NK-92 treated with Interleukin-12 subunit alpha and Interleukin-12 subunit beta, amount 100 ng/mL, for 24 hours (cell line): ENCODE results near the gene OBP2A.
A peak's percentile ranks its signal among the peaks of the same experiment; 100 is the strongest.

Experiments used
- DNase-seq: peaks from one replicate; lab custom pipeline; 2025; lab: John Stamatoyannopoulos, UW

Gene OBP2A

DNA sequence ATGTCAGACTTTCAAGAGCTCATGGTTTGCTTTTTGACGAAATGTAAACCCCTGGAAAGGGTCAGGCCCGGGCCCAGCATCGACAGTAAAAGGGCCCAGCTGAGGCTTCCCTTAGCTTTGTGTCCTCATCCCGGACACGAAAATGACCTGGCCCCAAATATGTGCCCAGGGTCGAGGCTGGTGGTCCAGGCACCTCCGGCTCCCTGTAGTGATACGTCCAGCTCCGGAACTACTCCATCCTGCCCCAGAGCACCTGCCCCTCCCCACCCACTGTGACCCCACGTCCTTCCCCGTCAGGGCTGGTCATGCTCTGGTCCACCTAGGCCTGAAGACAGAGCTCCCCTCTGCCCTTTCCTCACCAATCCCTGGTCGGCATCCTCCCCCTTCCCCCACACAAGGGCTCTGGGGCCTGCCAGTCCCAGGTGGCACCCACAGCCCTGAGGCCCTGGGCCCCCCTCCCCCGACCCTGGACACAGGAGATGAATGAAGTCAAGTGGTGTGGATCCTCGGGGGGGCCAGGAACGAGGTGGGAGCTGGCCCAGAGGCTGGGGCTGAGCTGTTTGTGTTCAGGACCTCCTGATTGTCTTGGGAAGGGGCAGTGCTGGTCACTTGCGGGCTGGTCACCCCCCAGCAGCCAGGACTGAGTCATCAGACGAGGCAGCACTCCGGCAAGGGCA is 6.2 kb downstream of the OBP2A start:
- DNase-seq = no peak

DNA sequence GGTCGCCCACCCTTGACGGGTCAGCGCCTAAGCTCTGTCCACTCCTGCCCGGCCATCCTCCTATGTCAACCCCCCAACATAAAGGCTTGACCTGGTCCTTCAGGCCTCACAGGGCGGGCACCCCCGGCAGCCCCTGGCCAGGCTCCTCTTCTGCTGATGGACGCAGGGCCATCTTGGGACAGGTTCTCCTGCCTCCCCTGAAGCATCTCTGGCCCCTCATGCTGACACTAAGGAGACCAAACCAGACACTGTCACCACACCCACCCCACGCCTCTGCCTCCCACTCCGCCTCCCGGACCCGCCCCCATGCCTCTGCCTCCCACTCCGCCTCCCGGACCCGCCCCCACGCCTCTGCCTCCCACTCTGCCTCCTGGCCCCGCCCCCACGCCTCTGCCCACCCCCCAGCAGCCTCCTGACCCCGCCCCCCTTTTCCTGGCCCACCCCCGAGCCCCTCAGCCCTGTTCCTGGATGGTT is 6.8 kb downstream of the OBP2A start:
- DNase-seq = no peak

DNA sequence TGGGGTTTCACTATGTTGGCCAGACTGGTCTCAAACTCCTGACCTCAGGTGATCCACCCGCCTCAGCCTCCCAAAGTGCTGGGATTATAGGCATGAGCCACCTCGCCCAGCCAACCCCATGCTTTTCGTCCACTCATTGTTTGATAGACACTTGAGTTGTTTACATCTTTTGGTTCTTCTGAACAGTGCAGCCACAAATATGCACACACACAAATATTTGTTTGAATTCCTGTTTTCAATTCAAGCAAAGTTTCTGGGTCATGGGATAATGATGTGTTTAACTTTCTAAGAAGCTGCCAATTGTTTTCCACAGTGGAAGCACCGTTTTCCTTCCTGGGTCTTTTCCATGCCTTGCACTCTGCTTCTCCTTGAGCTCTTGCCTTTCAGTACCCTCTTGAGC is 8.8 kb downstream of the OBP2A start:
- DNase-seq = no peak

DNA sequence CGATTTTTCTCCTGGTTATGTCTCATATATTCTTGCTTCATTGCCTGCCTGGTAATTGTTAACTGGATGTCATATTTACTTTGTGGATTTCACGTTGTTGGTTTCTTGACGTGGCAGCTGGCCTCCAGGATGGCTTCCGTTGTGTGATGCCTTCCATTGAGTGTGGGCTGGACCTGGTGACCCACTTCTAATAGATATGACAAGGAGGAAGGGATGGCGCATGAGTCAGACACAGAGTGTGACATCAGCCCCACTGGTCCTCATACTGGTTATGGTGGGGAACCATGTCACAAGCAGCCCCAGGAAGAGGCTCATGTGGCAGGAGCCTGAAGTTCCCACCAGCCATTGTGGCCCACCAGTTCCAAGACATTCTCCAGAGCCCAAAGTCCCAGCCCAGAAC is 9.3 kb downstream of the OBP2A start:
- DNase-seq = peak; percentile 12

DNA sequence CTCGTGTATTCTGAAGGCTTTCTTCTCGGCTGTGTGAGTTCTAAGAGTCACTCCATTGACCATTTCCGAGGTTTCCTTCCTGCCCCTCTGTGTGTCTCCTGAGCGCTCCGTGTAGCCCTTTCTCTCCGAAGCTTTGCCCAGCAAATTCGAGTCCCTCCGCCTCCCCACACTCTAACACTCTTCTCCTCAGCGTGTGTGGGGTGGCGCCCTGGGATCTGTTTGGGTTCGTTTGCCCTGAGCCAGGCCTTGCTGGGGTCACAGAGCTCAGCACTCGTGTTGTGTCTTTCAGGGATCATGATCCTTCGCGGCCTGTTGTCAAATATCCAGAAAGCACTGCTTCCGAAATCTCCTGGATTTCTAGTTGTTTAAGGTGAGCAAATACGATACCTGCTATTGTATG is 10.0 kb downstream of the OBP2A start:
- DNase-seq = no peak

DNA sequence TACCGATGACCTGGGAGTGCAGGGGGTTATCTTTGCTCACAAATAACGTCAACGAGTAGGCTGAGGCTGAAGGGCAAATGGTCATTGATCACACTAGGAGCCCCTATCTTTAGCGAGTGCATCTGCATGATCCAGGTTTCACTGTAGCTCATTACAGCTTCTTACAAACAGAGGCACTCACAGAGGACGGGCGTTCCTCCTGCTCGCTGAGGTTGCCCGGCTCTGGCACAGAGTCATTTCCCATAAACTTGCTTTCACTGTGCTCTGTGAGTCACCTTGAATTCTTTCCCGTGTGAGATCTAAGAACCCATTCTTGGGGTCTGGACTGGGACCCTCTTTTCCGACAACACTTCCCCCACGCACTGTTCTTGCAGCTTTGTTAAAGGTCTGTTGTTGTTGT is 13.7 kb downstream of the OBP2A start:
- DNase-seq = no peak

DNA sequence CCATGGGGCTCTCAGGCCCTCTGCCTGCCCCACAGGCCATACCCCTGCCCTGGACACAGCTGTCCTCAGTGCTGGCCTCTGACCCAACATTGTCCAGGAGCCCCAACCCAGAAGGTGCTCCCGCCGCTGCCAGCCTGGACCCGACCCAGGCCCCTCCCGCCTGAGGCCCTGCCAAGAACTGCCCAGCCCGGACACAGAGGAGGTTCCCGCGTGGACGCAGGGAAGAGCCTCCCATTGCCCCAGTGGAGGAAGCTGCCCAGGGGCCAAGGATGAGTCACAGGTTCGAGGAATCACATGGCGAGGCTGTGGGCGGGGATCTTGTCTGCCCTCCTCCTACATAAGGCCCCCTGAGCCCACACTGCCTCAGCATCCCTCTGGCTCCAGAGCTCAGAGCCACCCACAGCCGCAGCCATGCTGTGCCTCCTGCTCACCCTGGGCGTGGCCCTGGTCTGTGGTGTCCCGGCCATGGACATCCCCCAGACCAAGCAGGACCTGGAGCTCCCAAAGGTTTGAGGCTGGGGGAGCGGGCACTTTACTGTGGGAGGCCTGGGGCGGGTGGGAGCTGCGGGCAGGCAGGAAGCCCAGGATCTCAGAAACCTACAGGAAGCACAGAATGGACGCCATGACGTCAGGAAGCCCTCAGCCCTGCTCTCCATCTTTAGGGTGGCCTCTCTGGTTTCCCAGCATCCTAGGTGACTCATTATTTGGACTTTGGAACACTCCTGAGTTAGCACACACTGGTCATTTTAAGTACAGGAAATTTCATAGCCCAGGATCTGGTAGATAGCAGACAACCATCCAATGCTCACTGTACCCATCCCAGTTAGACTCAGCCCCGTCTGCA is 15.7 kb downstream of the OBP2A start, which contains the start of gene PAEP:
PAEP (plus strand) TSS at position 366 of the 844 bp plus-strand sequence.
- DNase-seq = no peak

DNA sequence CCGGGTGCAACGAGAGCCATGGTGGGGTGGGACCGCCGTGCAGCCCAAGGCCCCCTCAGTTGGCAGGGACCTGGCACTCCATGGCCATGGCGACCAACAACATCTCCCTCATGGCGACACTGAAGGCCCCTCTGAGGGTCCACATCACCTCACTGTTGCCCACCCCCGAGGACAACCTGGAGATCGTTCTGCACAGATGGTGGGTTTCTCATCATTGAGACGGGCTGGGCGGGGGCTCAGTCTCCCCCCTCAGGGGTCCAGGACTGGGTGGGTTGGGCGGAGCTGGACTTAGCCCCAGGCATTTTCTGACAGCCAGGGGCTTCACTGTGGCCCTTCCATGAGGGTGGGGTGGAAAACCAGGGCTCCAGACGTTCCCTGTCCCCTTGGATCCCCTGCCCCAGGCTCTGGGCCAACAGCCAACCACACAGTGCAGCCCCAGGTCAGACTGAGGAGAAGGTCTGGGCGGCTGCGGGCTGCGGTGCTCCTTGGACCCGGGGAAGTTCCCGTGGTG is 16.4 kb downstream of the OBP2A start:
- no peak for DNase-seq

DNA sequence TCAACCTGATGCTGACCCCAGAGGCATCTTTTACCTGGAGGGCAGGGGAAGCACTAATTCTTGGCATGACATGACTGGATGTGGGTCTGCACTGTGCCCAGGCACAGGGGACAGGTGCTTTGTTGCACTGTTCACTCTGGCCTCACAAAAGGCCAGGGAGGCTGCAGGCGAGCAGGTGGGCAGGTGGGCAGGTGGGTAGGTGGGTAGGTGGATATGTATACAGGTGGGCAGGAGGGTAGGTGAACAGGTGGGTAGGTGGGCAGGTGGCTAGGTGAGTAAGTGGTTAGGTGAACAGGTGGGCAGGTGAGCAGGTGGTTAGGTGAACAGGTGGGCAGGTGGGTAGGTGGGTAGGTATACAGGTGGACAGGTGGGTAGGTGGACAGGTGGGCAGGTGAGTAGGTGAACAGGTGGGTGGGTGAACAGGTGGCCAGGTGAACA is 17.1 kb downstream of the OBP2A start:
- DNase-seq = no peak

DNA sequence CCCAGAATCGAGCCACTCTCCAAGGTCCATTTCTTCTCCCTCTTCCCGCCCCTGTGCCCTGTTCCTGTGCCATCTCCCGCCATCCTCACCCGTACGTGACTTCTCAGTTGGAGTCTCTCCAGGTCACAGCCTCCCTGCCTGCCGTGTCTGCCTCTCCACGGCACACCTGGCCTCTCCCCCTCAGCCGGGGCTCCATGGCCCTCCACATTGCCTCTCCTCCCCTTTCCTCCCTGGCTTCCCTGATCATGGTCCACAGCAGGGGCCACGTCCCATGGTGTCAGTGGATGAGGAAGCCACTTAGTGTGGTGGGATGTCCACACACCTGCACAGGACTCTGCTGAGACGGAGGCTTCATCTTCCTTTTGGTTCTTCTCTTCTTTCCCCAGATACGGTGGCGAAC is 17.9 kb downstream of the OBP2A start:
- DNase-seq = no peak

DNA sequence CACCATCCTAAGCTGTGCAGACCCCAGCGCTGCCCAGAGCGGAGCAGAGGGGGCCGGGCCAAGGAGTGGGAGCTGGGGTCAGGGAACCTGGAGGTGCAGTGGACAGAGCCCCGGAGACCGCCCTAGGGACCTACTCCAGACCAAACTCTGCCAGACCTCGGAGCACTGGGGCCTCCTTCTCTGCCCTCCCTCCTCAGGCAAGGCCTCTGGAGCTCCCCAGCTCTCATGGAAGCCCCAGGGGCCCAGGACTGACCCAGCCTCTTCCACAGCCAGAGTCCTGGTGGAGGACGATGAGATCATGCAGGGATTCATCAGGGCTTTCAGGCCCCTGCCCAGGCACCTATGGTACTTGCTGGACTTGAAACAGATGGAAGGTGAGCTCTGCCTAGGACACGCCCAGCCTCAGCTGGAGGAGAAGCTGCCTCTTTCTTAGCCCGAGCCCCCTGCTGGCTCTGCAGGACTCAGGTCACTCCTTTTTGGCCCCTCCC is 19.3 kb downstream of the OBP2A start:
- DNase-seq = no peak

DNA sequence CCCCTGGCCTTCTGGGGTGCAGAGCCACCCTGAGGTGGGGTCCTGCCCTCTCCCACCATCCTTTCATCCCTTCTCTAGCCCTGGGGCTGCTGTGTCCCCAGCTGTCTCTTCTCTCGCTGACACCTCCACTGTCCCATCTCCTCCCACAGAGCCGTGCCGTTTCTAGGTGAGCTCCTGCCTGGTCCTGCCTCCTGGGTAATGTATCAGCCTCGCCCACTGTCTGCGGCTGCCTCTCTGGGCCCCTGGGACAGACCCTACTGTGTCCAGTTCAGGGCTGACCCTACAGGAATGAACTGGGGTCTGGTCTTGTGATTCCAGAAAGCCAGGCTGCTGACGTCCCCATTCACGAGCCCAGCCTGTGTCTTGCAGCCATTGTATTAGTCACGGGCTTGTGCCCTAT is 19.7 kb downstream of the OBP2A start:
- DNase-seq = no peak

DNA sequence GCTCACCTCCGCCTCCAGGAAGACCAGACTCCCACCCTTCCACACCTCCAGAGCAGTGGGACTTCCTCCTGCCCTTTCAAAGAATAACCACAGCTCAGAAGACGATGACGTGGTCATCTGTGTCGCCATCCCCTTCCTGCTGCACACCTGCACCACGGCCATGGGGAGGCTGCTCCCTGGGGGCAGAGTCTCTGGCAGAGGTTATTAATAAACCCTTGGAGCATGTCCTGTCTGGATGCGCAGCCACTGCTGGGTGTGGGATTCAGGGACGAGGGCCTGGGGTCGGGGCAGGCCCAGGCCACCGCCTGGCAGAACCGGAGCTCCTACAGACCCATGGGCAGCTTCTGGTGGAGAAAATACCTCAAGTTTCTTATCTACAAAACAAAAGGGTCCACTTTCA is 20.6 kb downstream of the OBP2A start:
- DNase-seq = peak; percentile 49

DNA sequence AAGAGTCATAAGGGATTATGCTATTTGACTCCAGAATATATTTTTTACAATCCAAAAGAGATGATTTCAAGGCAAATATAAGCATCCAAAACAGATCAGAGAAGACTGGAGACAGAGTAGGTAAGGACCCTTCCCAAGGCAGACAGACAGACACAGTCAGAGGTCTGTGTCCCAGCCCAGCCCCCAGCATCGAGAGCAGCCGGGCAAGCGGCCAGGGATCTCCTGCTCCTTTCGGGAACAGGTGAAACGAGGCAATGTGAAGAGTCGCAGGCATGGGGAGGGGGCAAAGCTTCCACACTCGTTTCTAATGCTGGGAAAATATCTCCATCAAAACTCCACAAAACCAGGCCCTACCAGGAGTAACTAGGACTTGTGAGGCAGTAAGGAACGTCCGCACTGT is 21.4 kb downstream of the OBP2A start:
- no peak for DNase-seq

DNA sequence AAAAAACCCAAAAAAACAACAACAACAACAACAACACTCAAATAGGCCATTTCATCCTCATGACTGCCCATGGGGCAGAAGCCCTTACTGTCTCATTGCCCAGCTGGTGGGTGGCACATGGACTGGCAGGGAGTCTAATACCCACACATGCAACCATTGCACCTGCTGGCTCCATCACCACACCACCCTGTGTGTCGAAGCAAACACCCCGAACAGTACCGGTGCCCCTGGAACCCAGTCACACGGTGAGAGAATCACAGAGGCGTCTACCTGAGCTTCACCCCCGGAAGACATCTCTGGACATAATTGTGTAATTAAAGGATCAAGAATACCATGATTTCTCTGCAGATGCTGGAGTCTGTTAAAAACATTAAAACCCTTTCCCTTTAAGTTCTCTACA is 22.1 kb downstream of the OBP2A start:
- DNase-seq = no peak

DNA sequence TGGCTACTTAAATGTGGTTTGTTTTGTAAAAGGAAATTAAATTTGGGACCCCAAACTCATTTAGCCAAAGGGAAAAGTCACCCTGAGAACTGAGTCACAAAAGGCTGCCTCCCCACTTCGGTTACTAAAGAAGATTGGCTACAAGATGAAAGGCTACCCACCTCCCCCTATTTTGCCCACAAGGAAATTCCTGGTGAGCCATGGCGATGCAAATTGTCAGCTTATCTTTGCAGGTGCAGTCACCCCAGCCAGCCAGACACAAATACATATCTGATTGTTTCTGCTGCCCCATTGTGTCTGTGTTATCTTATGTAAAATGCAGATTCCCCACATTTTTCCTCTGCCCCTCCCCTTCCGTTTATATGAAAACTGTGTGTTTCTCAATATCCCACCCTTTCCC is 24.5 kb downstream of the OBP2A start:
- no peak for DNase-seq

DNA sequence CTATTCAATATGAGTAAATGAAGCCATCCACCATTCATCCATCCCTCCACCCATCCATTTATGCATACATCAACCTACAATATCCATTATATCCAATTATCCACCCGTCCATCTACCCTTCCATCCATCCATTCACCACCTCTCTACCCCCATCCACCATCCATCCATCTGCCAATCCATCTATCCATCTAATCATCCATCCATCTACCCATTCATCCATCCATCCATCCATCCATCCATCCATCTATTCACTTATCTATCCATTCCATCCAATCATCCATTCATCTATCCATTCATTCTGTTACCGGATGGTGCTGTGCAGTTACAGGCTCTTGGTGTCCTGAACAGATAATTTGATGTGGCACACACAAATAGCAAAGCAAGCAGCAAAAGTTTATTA is 26.3 kb downstream of the OBP2A start:
- DNase-seq = no peak

DNA sequence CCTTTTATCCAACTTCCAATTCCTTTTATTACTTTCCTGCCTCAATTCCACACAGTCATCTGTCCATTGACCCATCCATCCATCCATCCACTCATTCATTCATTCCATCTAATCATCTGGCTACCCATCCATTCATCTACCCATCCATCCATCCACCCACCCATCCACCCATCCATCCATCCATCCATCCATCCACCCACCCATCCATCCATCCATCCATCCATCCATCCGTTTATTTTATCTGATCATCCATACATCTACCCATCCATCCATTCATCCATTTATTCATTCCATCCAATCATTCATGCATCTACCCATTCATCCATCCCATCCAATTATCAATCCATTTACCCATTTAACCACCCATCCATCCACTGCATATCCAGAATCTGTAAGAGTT is 27.2 kb downstream of the OBP2A start:
- no peak for DNase-seq

DNA sequence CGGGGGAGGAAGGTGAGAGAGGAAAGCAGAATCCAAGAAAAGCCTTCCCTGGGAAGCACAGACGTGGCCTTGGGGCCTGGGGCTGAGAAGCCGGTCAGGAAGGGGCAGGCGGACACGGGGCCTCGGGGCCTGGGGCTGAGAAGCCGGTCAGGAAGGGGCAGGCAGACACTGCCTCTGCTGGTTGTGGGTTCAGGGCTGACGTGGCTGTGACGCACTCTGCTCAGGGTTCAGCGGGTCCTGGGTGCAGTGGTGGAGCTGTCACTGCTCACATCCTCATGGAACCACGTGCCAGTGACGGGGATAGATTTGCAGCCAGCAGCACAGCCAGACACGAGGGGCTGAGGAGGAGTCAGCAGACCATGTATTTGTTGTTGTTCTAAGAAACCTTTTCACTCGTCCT is 28.4 kb downstream of the OBP2A start:
- DNase-seq = no peak

DNA sequence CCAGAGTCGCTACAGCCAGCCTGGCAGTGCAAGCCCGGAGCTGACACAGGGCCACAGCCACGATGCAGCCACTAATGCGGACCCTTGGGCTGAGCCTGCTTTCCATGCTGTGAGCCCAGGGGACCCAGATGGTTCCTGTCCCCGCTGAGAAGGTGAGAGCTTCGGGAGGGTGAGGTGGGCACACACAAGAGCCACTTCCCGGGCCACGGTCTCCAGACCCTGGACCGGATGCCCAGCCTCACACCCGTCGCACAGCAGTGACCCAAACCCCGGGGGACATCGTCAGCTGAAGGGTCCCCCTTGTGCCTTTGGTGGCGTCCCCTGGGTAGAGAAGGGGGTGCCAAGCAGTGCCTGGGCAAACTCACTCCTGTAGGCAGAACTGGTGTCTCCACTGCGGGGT is 29.0 kb downstream of the OBP2A start:
- no peak for DNase-seq

DNA sequence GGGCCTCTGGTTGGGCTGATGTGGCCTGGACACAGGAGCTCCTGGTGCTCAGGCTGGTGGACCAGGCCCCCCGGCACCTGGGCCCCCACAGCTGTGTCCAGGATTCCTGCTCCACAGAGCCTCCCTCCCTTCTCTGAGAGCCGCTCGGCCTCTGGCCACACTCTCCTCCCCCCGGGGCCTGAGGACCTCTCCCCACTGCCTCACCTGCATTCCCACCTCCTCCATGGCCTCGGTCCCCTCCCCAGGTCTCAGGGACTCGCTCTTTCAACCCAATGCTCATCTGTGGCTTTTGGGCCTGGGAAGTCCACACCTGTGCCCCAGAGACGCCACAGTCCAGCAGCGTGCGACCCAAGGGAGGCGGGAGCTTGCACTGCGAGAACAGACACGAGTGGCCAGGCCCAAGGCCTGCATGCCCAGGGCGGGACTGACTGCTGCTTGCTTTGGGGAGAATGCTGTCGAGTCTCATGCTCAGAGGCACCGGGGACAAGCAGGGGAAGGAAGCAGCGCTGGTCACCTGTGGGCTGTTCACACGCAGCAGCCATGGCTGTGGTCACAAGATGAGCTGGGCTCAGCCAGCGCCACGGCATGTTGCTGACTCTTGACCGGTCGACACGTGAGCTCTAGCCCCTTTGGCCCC is 30.2 kb downstream of the OBP2A start:
- DNase-seq = no peak

DNA sequence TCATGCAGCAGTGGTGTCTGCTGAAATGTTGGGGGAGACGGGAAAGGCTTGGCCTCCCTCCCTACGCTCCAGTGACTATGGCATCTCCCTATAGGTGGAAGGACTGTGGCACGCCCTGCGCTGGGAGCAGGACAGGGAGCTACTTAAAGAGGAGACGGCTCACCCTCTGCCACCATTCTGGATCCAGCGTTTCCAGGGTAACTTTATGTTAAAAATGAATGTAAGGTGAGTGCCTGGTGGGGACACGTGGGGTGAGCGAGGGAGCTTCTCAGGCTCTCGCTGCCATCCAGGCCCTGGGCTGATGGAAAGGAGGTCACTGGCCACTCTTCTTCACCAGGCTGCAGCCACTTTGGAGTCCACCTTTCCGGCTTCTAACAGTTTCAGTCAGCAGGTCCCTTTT is 31.3 kb downstream of the OBP2A start:
- no peak for DNase-seq

DNA sequence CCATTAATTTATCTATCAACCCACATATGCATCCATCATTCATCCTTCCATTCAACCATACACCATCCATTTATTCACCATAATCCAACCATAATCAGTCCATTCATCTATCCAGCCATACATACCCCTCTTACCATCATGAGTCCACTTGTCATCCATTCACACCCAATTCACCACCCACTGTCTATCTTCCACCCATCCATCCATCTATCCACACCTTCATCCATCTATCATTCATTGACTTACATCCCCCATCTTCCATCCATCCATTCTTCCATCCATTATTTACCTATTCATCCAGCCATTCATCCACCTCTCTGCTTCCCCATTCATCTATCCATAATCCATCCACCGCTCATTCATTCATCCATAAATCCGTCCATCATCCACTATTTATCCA is 33.4 kb downstream of the OBP2A start:
- no peak for DNase-seq
